HUES48 (cell line): ENCODE data around the gene BCL7B.
"Not testable (repeated sequence)": the region's sequence is repeated elsewhere in the genome, so short reads cannot be mapped to it uniquely, and the experiment has no call there.

ENCODE experiments used
- H3K27ac ChIP-seq: one replicate; pipeline ENCODE4 v1.7.0; 2013; ENCODE audit warnings: low read depth, low read length, inconsistent platforms
- H3K27me3 ChIP-seq: 2 replicates; pipeline ENCODE4 v1.6.1; 2013; ENCODE audit warnings: mild to moderate bottlenecking, low read length; ENCODE audit not compliant: control insufficient read depth, insufficient read depth
- H3K36me3 ChIP-seq: 2 replicates; pipeline ENCODE4 v1.6.1; 2013; ENCODE audit warnings: low read length; ENCODE audit not compliant: control insufficient read depth, insufficient read depth
- H3K4me1 ChIP-seq: 2 replicates; pipeline ENCODE4 v1.6.1; 2013; ENCODE audit warnings: mild to moderate bottlenecking, low read length; ENCODE audit not compliant: control insufficient read depth, insufficient read depth
- H3K4me3 ChIP-seq: 2 replicates; pipeline ENCODE4 v1.5.1; 2013; ENCODE audit warnings: mild to moderate bottlenecking, low read depth, low read length
- H3K9ac ChIP-seq: 2 replicates; pipeline ENCODE4 v1.6.1; 2013; ENCODE audit warnings: mild to moderate bottlenecking, low read depth, low read length, moderate library complexity
- H3K9me3 ChIP-seq: 2 replicates; pipeline ENCODE4 v1.6.1; 2013; ENCODE audit warnings: low read length; ENCODE audit not compliant: control insufficient read depth, insufficient read depth

Gene BCL7B

GRCh38 chr7:73526896-73527821 lies 30.3 kb downstream of the BCL7B start:
- Histone ChIP-seq H3K27me3 (no peaks in the 10 kb centered on the region), H3K9ac (no peak overlapping the region), H3K27ac (no peak overlapping the region), H3K4me1 (no peaks in the 10 kb centered on the region), H3K36me3 (no peaks in the 10 kb centered on the region), H3K4me3 (no peak overlapping the region), H3K9me3 (no peaks in the 10 kb centered on the region)

DNA sequence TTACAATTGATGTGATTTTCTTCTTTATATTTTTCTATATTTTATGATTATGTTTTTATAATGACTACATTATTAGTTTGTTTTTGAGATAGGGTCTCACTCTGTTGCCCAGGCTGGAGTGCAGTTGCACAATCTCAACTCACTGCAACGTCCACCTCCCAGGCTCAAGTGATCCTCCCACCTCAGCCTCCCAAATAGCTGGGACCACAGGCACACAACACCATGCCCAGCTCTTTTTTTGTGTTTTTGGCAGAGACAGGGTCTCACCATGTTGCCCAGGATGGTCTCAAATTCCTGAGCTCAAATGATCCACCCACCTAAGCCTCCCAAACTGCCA lies 31.4 kb downstream of the BCL7B start:
- not testable (repeated sequence) for H3K27ac ChIP-seq, H3K36me3 ChIP-seq, H3K27me3 ChIP-seq, H3K4me1 ChIP-seq, H3K9ac ChIP-seq, H3K9me3 ChIP-seq, H3K4me3 ChIP-seq

DNA sequence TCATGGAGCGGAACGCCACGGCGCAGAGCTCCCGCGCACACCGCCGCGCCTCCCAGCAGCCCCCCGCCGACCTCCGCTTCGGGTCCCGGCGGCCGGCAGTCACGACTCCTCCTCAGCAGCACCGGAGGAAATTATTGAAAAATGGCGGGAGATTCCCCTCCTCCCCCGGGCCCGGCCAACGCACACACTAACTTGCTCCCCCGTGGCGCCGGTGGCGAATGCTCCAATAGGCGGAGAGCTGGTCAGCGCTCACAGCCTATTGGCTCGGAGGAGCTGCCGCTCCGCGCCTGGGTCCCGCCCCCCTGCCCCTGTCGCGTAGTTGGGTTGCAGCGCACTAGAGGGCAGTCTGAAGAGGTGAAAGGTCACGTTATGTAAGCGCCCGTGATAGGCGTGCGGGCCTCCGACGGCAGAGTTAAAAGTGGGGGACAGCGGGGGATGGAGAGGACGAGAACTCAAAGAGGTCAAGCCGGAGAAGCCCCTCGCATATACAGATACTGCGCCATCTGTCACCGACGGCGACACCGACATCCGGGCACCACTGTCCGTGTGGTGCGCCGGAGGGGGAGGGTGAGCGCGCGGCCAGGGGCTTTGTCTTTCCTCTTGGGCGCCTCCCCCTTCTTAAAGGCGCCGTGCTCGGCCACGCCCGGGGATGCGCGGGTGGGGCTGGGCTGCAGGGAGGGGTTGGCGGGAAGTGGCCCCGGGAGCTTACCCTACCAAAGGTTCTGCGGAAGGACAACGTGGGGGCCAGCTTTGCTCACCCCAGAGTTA lies 35.2 kb downstream of the BCL7B start, which contains the start of gene BAZ1B:
Gene BAZ1B, minus strand, starts transcription at position 189 of the 768 bp plus-strand sequence. CDS start 360 bp downstream, outside the sequence.
- H3K4me1 ChIP-seq = peaks cover 2% of the 10 kb centered on the region; the same call in 1 of the 2 replicates
- H3K9me3 ChIP-seq = no peaks in the 10 kb centered on the region
- H3K36me3 ChIP-seq = peaks cover 20% of the 10 kb centered on the region
- peak within 1 kb of the TSS; percentile 89 for H3K9ac ChIP-seq
- peak within 1 kb of the TSS; percentile 69 for H3K4me3 ChIP-seq
- peak within 1 kb of the TSS; percentile 99 for H3K27ac ChIP-seq
- no peaks in the 10 kb centered on the region for H3K27me3 ChIP-seq

GRCh38 chr7:73521636-73522104 lies 35.8 kb downstream of the BCL7B start:
- Histone ChIP-seq H3K4me1 (peaks cover 2% of the 10 kb centered on the region; the same call in 1 of the 2 replicates), H3K4me3 (peak overlapping the region; percentile 69), H3K9ac (peak overlapping the region; percentile 89), H3K27me3 (no peaks in the 10 kb centered on the region), H3K27ac (peak overlapping the region; percentile 99), H3K9me3 (no peaks in the 10 kb centered on the region), H3K36me3 (peaks cover 26% of the 10 kb centered on the region)

GRCh38 chr7:73520673-73521635 lies 36.5 kb downstream of the BCL7B start:
- H3K27ac ChIP-seq = peak overlapping the region; percentile 99
- no peaks in the 10 kb centered on the region for H3K9me3 ChIP-seq
- peak overlapping the region; percentile 69 for H3K4me3 ChIP-seq
- H3K36me3 ChIP-seq = peaks cover 33% of the 10 kb centered on the region
- H3K9ac ChIP-seq = peak overlapping the region; percentile 89
- peaks cover 2% of the 10 kb centered on the region; the same call in 1 of the 2 replicates for H3K4me1 ChIP-seq
- H3K27me3 ChIP-seq = no peaks in the 10 kb centered on the region

DNA sequence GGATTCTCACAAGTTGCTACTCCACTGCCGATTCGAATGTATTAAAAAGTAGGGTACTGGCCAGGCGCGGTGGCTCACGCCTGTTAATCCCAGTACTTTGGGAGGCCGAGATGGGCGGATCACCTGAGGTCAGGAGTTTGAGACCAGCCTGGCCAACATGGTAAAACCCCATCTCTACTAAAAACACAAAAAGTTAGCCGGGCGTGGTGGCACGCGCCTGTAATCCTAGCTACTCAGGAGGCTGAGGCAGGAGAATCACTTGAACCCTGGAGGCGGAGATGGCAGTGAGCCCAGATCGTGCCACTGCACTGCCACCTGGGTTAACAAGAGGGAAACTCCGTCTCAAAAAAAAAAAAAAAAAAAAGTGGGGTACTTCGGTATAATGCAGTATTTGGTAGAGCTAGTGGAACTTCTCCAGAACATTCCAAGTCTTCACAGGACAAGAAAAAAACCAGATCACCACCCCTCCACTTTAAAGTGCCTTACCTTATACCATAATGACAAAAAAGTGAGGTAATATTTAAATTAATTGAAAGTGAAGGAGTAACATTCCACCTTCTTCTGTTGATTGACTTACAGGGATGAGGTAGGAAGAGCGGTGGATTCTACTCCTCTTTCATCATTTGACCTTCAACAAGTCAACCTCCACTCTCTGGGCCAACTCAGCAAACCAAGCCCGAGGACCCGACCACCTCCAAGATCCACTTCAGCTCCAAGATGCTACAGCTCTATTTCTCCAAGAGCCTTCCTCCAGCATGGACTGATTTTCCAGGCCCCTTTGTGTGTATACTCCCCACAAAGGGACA lies 37.4 kb downstream of the BCL7B start:
- Histone ChIP-seq H3K27me3 (no peaks in the 10 kb centered on the region), H3K4me3 (peak overlapping the region; percentile 69), H3K36me3 (peaks cover 41% of the 10 kb centered on the region), H3K9ac (0 out of 2 replicates have a peak overlapping the region, but pooled peaks have one; percentile 89), H3K9me3 (no peaks in the 10 kb centered on the region), H3K27ac (no peak overlapping the region), H3K4me1 (peaks cover 2% of the 10 kb centered on the region; the same call in 1 of the 2 replicates)

GRCh38 chr7:73518470-73518869 lies 39.0 kb downstream of the BCL7B start:
- H3K9me3 ChIP-seq = no peaks in the 10 kb centered on the region

DNA sequence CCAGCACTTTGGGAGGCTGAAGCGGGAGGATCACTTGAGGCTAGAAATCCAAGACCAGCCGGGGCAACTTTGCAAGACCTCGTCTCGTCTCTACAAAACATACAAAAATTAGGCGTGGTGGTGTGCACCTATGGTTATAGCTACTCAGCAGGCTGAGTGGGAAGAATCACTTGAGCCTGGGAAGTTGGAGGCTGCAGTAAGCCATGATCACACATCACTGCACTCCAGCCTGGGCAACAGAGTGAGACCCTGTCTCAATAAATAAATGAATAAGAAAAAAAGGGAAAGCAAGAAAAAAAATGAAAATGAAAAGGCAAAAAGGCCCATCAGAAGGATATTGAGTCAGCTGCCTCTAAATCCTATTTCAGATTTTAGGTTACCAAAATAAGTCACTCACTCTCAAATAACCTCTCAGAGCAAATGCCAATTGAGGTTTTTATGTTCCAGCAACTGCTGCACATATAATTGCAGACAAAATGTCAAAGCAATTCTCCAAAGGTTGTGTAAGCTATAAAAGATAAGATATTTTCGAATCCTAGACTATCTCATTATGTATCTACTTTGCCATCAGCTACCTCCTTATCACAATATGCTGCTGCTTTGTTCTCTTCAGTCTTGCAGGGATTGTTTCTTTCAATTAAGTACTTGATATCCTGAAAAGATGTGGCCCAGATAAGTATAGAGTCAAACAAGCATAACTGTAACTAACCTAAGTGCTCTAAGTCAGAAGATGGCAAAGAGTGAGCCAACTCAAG lies 40.1 kb downstream of the BCL7B start:
- Histone ChIP-seq H3K27ac (no peak overlapping the region), H3K9me3 (no peaks in the 10 kb centered on the region), H3K4me3 (no peak overlapping the region), H3K9ac (no peak overlapping the region), H3K36me3 (peaks cover 67% of the 10 kb centered on the region), H3K27me3 (no peaks in the 10 kb centered on the region), H3K4me1 (peaks cover 2% of the 10 kb centered on the region; the same call in 1 of the 2 replicates)

More at GRCh38 chr7:73518470-73518869, 39.0 kb downstream of the BCL7B start:
- no peak overlapping the region for H3K4me3 ChIP-seq
- no peak overlapping the region for H3K9ac ChIP-seq
- H3K27ac ChIP-seq = no peak overlapping the region
- H3K4me1 ChIP-seq = peaks cover 2% of the 10 kb centered on the region; the same call in 1 of the 2 replicates
- peaks cover 57% of the 10 kb centered on the region for H3K36me3 ChIP-seq
- no peaks in the 10 kb centered on the region for H3K27me3 ChIP-seq

GRCh38 chr7:73515178-73515577 lies 42.3 kb downstream of the BCL7B start:
- Histone ChIP-seq H3K36me3 (peaks cover 84% of the 10 kb centered on the region), H3K4me3 (no peak overlapping the region), H3K9me3 (no peaks in the 10 kb centered on the region), H3K27me3 (no peaks in the 10 kb centered on the region), H3K9ac (no peak overlapping the region), H3K4me1 (peaks cover under 1% of the 10 kb centered on the region; the same call in 1 of the 2 replicates), H3K27ac (no peak overlapping the region)
